Measurements from ENCODE around the gene ZFR2.

DNA sequence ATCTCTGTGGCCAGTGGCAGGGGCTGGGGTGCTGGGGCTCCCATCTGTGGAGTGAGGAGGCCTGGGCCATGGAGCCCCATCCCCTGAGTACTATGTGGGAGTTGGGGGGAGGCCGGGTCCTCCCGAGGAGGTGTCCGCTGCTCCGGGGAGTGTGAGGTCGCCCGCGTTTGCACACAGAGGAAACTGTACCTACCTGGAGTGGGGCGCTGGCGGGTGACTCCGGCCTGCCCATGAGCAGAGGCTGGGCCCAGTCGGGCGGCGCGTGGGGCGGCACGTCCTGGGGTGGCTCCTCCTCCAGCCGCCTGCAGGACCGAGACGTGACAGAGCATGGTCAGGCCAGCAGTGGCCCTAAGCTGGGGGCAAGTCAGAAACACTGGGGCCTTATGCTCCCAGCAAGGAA is 48.8 kb downstream of the ZFR2 start:
- no peak for TF ChIP-seq CTCF (IDR thresholded peaks at IDR 0.05; ENCODE audit: low read depth, low read length)
- TF ChIP-seq POLR2A (IDR thresholded peaks at IDR 0.05; ENCODE audit: extremely low read depth, insufficient read length) = no peak
- TF ChIP-seq, protein P1, sequence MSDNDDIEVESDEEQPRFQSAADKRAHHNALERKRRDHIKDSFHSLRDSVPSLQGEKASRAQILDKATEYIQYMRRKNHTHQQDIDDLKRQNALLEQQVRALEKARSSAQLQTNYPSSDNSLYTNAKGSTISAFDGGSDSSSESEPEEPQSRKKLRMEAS (IDR thresholded peaks at IDR 0.05; ENCODE audit: low read depth, low read length) = no peak
- TF ChIP-seq MYC (IDR thresholded peaks at IDR 0.05; ENCODE audit: low read depth, low read length) = no peak

Measured in NB4 (cell line).